HepG2 (cell line): ENCODE data around the gene MAPK4. TPM values are rescaled to one million over a fixed set of nuclear protein-coding genes. Genes with fewer than 3 reads are reported as not detected.
A peak's percentile ranks its signal among the peaks of the same experiment; 100 is the strongest.

Source experiments
- HMG20B ChIP-seq: conservative IDR thresholded peaks from 2 replicates; pipeline ENCODE4 v1.6.1; 2016; ENCODE audit warnings: missing genetic modification reagents, missing compliant biosample characterization
- JDP2 ChIP-seq: sonication (generic); formaldehyde crosslinking; IDR thresholded peaks from 2 replicates; pipeline ENCODE4 v1.8.1; 2022; ENCODE audit warnings: missing genetic modification reagents, borderline replicate concordance
- KDM6A ChIP-seq: IDR thresholded peaks from 2 replicates; pipeline ENCODE4 v1.6.1; 2016; ENCODE audit warnings: low read depth
- LCORL ChIP-seq, 2 experiments: fragments of 450-650 bp in 1 of 2; sonication (generic) in 1 of 2; formaldehyde crosslinking in 1 of 2; IDR thresholded peaks; 2 replicates each; pipeline versions ENCODE4 v1.5.0 to v1.6.1; 2017 to 2020; ENCODE audit warnings: antibody characterized with exemption in 1 of 2, missing genetic modification reagents in 1 of 2
- PLSCR1 ChIP-seq: sonication (generic); formaldehyde crosslinking; IDR thresholded peaks from 2 replicates; pipeline ENCODE4 v1.5.0; 2020; ENCODE audit warnings: missing genetic modification reagents, mild to moderate bottlenecking, borderline replicate concordance
- SMC3 ChIP-seq: IDR thresholded peaks from 2 replicates; pipeline ENCODE4 v1.6.1; 2011; ENCODE audit warnings: low read length, improper control_type of control experiment
- TBX2 ChIP-seq: sonication (generic); formaldehyde crosslinking; IDR thresholded peaks from 2 replicates; pipeline ENCODE4 v1.5.0; 2020; ENCODE audit warnings: missing genetic modification reagents, mild to moderate bottlenecking, borderline replicate concordance
- TCF7 ChIP-seq: sonication (generic); IDR thresholded peaks from 2 replicates; pipeline ENCODE4 v1.6.1; 2016; ENCODE audit warnings: antibody characterized with exemption, low read depth
- TEAD3 ChIP-seq: optimal IDR thresholded peaks from 2 replicates; pipeline ENCODE3; 2016; ENCODE audit warnings: borderline replicate concordance
- TFDP2 ChIP-seq: sonication (generic); formaldehyde crosslinking; IDR thresholded peaks from 2 replicates; pipeline ENCODE4 v1.4.0; 2020; ENCODE audit warnings: missing genetic modification reagents
- ZFP36L1 ChIP-seq: sonication (generic); formaldehyde crosslinking; IDR thresholded peaks from 2 replicates; pipeline ENCODE4 v1.8.0; 2022; ENCODE audit warnings: mild to moderate bottlenecking, missing genetic modification reagents, moderate library complexity
- ZSCAN22 ChIP-seq: sonication (generic); formaldehyde crosslinking; IDR thresholded peaks from 2 replicates; pipeline ENCODE4 v1.4.0; 2020; ENCODE audit warnings: mild to moderate bottlenecking, missing genetic modification reagents
- ZSCAN31 ChIP-seq: sonication (generic); formaldehyde crosslinking; IDR thresholded peaks from 2 replicates; pipeline ENCODE4 v1.5.0; 2020; ENCODE audit warnings: low read depth, mild to moderate bottlenecking, missing genetic modification reagents
- polyA plus RNA-seq, 8 experiments: library from polyadenylated mRNA; depleted of rRNA in 3 of 8; stranded (reverse) in 7 of 8; unstranded in 1 of 8; fragments of >200 nt; fragmentation: Illumina TruSeq in 4 of 8; extraction: Trizol in 4 of 8; gene quantifications; 2 replicates each; pipeline versions ENCODE4 v1.2.1 to v1.2.3, GENCODE V29; 2011 to 2016; ENCODE audit warnings: low read depth in 4 of 8, missing spikeins in 1 of 8, mixed read lengths in 1 of 8; ENCODE audit not compliant: insufficient read depth in 1 of 8
- total RNA-seq, 5 experiments: library from RNA; depleted of rRNA; stranded (reverse); fragments of >200 nt; fragmentation: Illumina TruSeq; extraction: Trizol; gene quantifications; 2 replicates each; pipeline ENCODE4 v1.2.3, GENCODE V29; 2016; ENCODE audit warnings: low read depth in 1 of 5
- TF ChIP-seq, protein P1 (sequence below): IDR thresholded peaks from 2 replicates; pipeline ENCODE4 v1.6.1; 2016; ENCODE audit warnings: low read depth, control low read depth
- TF ChIP-seq, protein P2 (sequence below): fragments of 450-650 bp; IDR thresholded peaks from 2 replicates; pipeline ENCODE4 v1.6.1; 2017; ENCODE audit warnings: mild to moderate bottlenecking
- TF ChIP-seq, protein P3 (sequence below): sonication (generic); formaldehyde crosslinking; IDR thresholded peaks from 2 replicates; pipeline ENCODE4 v1.4.0; 2020; ENCODE audit warnings: mild to moderate bottlenecking, missing genetic modification reagents
- TF ChIP-seq, protein P4 (sequence below): sonication (generic); formaldehyde crosslinking; IDR thresholded peaks from 2 replicates; pipeline ENCODE4 v1.5.1; 2020; ENCODE audit warnings: mild to moderate bottlenecking, missing genetic modification reagents

The MAPK4 gene
- total and polyA plus RNA-seq, 2 of the 13 experiments (the other 11 are each of a cell fraction or from before 2014, with no cell fraction given), result not detected

- TF ChIP-seq KDM6A, result no peak
- no peak for TF ChIP-seq TEAD3 (CRISPR knock-in tag)
- no peak for TF ChIP-seq PLSCR1 (CRISPR knock-in tag)
- TF ChIP-seq TFDP2 (CRISPR knock-in tag), result no peak; the same call in 1 of the 2 replicates
- TF ChIP-seq, protein P1, sequence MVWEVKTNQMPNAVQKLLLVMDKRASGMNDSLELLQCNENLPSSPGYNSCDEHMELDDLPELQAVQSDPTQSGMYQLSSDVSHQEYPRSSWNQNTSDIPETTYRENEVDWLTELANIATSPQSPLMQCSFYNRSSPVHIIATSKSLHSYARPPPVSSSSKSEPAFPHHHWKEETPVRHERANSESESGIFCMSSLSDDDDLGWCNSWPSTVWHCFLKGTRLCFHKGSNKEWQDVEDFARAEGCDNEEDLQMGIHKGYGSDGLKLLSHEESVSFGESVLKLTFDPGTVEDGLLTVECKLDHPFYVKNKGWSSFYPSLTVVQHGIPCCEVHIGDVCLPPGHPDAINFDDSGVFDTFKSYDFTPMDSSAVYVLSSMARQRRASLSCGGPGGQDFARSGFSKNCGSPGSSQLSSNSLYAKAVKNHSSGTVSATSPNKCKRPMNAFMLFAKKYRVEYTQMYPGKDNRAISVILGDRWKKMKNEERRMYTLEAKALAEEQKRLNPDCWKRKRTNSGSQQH (CRISPR knock-in tag), result no peak
- TF ChIP-seq ZFP36L1 (CRISPR knock-in tag), result no peak
- no peak for TF ChIP-seq ZSCAN22 (CRISPR knock-in tag)
- TF ChIP-seq, protein P2, sequence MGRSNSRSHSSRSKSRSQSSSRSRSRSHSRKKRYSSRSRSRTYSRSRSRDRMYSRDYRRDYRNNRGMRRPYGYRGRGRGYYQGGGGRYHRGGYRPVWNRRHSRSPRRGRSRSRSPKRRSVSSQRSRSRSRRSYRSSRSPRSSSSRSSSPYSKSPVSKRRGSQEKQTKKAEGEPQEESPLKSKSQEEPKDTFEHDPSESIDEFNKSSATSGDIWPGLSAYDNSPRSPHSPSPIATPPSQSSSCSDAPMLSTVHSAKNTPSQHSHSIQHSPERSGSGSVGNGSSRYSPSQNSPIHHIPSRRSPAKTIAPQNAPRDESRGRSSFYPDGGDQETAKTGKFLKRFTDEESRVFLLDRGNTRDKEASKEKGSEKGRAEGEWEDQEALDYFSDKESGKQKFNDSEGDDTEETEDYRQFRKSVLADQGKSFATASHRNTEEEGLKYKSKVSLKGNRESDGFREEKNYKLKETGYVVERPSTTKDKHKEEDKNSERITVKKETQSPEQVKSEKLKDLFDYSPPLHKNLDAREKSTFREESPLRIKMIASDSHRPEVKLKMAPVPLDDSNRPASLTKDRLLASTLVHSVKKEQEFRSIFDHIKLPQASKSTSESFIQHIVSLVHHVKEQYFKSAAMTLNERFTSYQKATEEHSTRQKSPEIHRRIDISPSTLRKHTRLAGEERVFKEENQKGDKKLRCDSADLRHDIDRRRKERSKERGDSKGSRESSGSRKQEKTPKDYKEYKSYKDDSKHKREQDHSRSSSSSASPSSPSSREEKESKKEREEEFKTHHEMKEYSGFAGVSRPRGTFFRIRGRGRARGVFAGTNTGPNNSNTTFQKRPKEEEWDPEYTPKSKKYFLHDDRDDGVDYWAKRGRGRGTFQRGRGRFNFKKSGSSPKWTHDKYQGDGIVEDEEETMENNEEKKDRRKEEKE, result no peak
- TF ChIP-seq, protein P3, sequence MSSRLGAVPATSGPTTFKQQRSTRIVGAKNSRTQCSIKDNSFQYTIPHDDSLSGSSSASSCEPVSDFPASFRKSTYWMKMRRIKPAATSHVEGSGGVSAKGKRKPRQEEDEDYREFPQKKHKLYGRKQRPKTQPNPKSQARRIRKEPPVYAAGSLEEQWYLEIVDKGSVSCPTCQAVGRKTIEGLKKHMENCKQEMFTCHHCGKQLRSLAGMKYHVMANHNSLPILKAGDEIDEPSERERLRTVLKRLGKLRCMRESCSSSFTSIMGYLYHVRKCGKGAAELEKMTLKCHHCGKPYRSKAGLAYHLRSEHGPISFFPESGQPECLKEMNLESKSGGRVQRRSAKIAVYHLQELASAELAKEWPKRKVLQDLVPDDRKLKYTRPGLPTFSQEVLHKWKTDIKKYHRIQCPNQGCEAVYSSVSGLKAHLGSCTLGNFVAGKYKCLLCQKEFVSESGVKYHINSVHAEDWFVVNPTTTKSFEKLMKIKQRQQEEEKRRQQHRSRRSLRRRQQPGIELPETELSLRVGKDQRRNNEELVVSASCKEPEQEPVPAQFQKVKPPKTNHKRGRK (CRISPR knock-in tag), result no peak
- TF ChIP-seq JDP2 (CRISPR knock-in tag), result no peak
- no peak for TF ChIP-seq LCORL (IDR thresholded peaks at IDR 0.05)
- no peak for TF ChIP-seq LCORL (CRISPR knock-in tag; IDR thresholded peaks at IDR 0.05)
- TF ChIP-seq SMC3, result no peak
- TF ChIP-seq, protein P4, sequence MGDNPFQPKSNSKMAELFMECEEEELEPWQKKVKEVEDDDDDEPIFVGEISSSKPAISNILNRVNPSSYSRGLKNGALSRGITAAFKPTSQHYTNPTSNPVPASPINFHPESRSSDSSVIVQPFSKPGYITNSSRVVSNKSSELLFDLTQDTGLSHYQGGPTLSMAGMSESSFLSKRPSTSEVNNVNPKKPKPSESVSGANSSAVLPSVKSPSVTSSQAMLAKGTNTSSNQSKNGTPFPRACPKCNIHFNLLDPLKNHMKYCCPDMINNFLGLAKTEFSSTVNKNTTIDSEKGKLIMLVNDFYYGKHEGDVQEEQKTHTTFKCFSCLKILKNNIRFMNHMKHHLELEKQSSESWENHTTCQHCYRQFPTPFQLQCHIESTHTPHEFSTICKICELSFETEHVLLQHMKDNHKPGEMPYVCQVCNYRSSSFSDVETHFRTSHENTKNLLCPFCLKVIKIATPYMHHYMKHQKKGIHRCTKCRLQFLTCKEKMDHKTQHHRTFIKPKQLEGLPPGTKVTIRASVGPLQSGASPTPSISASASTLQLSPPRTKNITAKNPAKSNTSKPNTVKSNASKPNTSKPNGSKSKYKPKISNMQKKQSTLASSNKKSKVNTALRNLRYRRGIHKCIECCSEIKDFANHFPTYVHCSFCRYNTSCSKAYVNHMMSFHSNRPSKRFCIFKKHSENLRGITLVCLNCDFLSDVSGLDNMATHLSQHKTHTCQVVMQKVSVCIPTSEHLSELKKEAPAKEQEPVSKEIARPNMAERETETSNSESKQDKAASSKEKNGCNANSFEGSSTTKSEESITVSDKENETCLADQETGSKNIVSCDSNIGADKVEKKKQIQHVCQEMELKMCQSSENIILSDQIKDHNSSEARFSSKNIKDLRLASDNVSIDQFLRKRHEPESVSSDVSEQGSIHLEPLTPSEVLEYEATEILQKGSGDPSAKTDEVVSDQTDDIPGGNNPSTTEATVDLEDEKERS (CRISPR knock-in tag), result no peak
- peak; percentile 57; the same call in 1 of the 2 replicates for TF ChIP-seq HMG20B (CRISPR knock-in tag)
- TF ChIP-seq TCF7, result 0 out of 2 replicates have a peak, but pooled peaks have one; percentile 39
- TF ChIP-seq TBX2 (CRISPR knock-in tag), result no peak
- TF ChIP-seq ZSCAN31 (CRISPR knock-in tag), result no peak
These were observed 177.2 kb downstream of the MAPK4 start (continued) for GRCh38 chr18:50737127-50737526.
